Caco-2 (cell line): ENCODE results near the gene ZBTB16. TPM values are rescaled to one million over a fixed set of nuclear protein-coding genes. Genes with fewer than 3 reads are reported as not detected.

Experiments
- BruUV-seq: library from RNA; stranded (reverse); fragments of 400-500 nt; replicated peaks from 2 replicates; lab custom pipeline; 2021; lab: Mats Ljungman, UMichigan
- CTCF ChIA-PET: fragments of 300-600 bp; sonication (Branson Sonifier 250); formaldehyde crosslinking; loops from one replicate; lab custom pipeline; 2022; ENCODE audit warnings: antibody characterized with exemption; lab: Charles Lee
- POLR2A ChIA-PET: fragments of 300-600 bp; sonication (Branson Sonifier 250); formaldehyde crosslinking; loops from one replicate; lab custom pipeline; 2022; ENCODE audit warnings: antibody characterized with exemption; lab: Charles Lee
- DNase-seq, 2 experiments: peaks; one replicate each; pipeline versions ENCODE4 v3.0.0 to v3.0.0-alpha.2; 2020 to 2022
- H3K27me3 ChIP-seq: replicated peaks from 2 replicates; pipeline ENCODE4 v1.6.0; 2011; ENCODE audit warnings: low read length; ENCODE audit not compliant: control insufficient read depth, insufficient read depth
- H3K36me3 ChIP-seq: 2 replicates; pipeline ENCODE4 v1.5.1; 2011; ENCODE audit warnings: low read length; ENCODE audit not compliant: control insufficient read depth, insufficient read depth
- H3K4me1 ChIP-seq: fragments of 250-450 bp; sonication (Bioruptor Pico); 2 replicates; pipeline ENCODE4 v1.5.1; 2020; ENCODE audit warnings: mild to moderate bottlenecking
- H3K4me3 ChIP-seq: 2 replicates; pipeline ENCODE4 v1.5.1; 2011; ENCODE audit warnings: low read depth, mild to moderate bottlenecking, control low read depth, low read length
- H3K9me3 ChIP-seq: fragments of 250-450 bp; sonication (Bioruptor Pico); 2 replicates; pipeline ENCODE4 v1.5.1; 2020; ENCODE audit warnings: mild to moderate bottlenecking, moderate library complexity
- H3K27ac Mint-ChIP-seq: one replicate; pipeline ENCODE4 v1.8.0; 2022; ENCODE audit warnings: mixed read lengths; ENCODE audit not compliant: unreplicated experiment
- H3K27me3 Mint-ChIP-seq: one replicate; pipeline ENCODE4 v1.8.0; 2022; ENCODE audit warnings: mixed read lengths; ENCODE audit not compliant: insufficient read depth, unreplicated experiment
- H3K36me3 Mint-ChIP-seq: one replicate; pipeline ENCODE4 v1.8.0; 2022; ENCODE audit warnings: mild to moderate bottlenecking, mixed read lengths; ENCODE audit not compliant: insufficient read depth, unreplicated experiment
- H3K4me1 Mint-ChIP-seq: one replicate; pipeline ENCODE4 v1.8.0; 2022; ENCODE audit warnings: low read depth, mixed read lengths; ENCODE audit not compliant: unreplicated experiment
- H3K4me3 Mint-ChIP-seq: one replicate; pipeline ENCODE4 v1.8.0; 2022; ENCODE audit warnings: mild to moderate bottlenecking, moderate library complexity, mixed read lengths; ENCODE audit not compliant: unreplicated experiment
- H3K9me3 Mint-ChIP-seq: one replicate; pipeline ENCODE4 v1.8.0; 2022; ENCODE audit warnings: mixed read lengths; ENCODE audit not compliant: unreplicated experiment
- intact Hi-C: fragments of 100-400 bp; cut with micrococcal nuclease; formaldehyde crosslinking; loops from one replicate; pipeline ENCODE4 v1.10.0; 2022; ENCODE audit not compliant: unreplicated experiment
- total RNA-seq: library from RNA; stranded (reverse); gene quantifications from 2 replicates; pipeline ENCODE4 v1.2.3, GENCODE V29; 2022
- TF ChIP-seq, protein P1 (sequence below), 2 experiments: fragments of 200-600 bp in 1 of 2; IDR thresholded peaks; 1 replicate in 1 of 2; 2 replicates in 1 of 2; pipeline versions ENCODE4 v1.5.1 to v1.8.0; 2011 to 2022; ENCODE audit warnings: antibody characterized with exemption in 1 of 2, control low read depth in 1 of 2, inconsistent platforms in 1 of 2, low read depth in 1 of 2, low read length in 1 of 2, mild to moderate bottlenecking in 1 of 2, moderate library complexity in 1 of 2; ENCODE audit not compliant: insufficient read depth in 1 of 2, severe bottlenecking in 1 of 2, unreplicated experiment in 1 of 2

Gene ZBTB16
- total RNA-seq, 1 experiment from 2014 or later: 12.7 TPM

DNA sequence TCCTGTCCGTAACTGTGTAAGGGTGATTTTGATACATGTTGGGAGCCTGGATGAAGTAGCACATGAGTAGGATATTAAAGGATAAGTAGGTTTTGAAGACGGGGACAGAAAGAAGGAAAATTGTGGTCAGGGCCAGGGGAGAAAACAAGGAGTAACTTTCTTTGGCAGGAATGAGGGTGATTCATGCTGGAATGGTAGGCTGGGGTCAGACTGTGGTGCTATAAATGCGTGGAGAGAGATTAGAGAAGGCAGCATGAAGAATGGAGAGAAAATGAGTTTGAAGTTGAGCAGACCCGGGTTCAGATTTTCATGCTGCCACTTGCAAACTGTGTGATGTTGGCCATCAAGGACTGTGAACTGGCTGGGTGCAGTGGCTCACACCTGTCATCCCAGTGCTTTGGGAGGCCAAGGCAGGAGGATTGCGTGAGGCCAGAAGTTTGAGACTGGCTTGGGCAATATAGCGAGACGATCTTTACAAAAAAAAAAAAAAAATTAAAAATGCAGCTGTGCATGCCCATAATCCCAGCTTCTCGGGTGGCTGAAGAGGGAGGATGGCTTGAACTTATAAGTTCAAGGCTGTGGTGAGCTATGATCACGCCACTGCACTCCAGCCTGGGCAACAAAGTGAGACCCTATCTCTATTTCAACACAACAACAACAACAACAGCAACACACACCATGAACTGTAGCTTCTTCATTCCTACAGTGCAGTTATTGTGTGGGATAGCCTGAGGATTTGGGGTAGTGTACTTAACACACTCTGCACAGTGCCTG is 22.3 kb downstream of the ZBTB16 start:
- Mint-ChIP-seq H3K4me3 (no peak overlapping the region), H3K9me3 (no peaks in the 10 kb centered on the region), H3K27ac (no peak overlapping the region), H3K27me3 (no peaks in the 10 kb centered on the region), H3K4me1 (peaks cover 62% of the 10 kb centered on the region), H3K36me3 (peaks cover 6% of the 10 kb centered on the region)
- CTCF ChIA-PET: interaction anchor here (0.7 to 1.0 kb wide), 3 partner anchors 18 to 103 kb away, joined by 3 read pairs; no protein-coding TSS in a partner anchor
- TF ChIP-seq, protein P1, sequence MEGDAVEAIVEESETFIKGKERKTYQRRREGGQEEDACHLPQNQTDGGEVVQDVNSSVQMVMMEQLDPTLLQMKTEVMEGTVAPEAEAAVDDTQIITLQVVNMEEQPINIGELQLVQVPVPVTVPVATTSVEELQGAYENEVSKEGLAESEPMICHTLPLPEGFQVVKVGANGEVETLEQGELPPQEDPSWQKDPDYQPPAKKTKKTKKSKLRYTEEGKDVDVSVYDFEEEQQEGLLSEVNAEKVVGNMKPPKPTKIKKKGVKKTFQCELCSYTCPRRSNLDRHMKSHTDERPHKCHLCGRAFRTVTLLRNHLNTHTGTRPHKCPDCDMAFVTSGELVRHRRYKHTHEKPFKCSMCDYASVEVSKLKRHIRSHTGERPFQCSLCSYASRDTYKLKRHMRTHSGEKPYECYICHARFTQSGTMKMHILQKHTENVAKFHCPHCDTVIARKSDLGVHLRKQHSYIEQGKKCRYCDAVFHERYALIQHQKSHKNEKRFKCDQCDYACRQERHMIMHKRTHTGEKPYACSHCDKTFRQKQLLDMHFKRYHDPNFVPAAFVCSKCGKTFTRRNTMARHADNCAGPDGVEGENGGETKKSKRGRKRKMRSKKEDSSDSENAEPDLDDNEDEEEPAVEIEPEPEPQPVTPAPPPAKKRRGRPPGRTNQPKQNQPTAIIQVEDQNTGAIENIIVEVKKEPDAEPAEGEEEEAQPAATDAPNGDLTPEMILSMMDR (IDR thresholded peaks at IDR 0.05; ENCODE audit: insufficient read depth in 1 of 2, low read depth in 1 of 2, low read length in 1 of 2, severe bottlenecking in 1 of 2, unreplicated experiment in 1 of 2): no peak
- H3K4me1 ChIP-seq: peaks cover 82% of the 10 kb centered on the region
- POLR2A ChIA-PET: no interaction called here
- intact Hi-C loops: no loop called here
- no peaks in the 10 kb centered on the region for H3K9me3 ChIP-seq
- BruUV-seq: no TSS peak
- no peak for DNase-seq
- H3K27me3 ChIP-seq: no peaks in the 10 kb centered on the region
- no peak overlapping the region for H3K4me3 ChIP-seq
- no peaks in the 10 kb centered on the region for H3K36me3 ChIP-seq

- no TSS peak for BruUV-seq
- Mint-ChIP-seq H3K4me1 (peaks cover 62% of the 10 kb centered on the region), H3K27me3 (no peaks in the 10 kb centered on the region), H3K36me3 (peaks cover 3% of the 10 kb centered on the region), H3K27ac (no peak overlapping the region), H3K9me3 (no peaks in the 10 kb centered on the region), H3K4me3 (no peak overlapping the region)
- Histone ChIP-seq H3K36me3 (no peaks in the 10 kb centered on the region), H3K9me3 (no peaks in the 10 kb centered on the region), H3K27me3 (no peaks in the 10 kb centered on the region), H3K4me1 (peaks cover 76% of the 10 kb centered on the region), H3K4me3 (no peak overlapping the region)
- ChIA-PET POLR2A (no interaction called here), CTCF (interaction anchor here (0.7 to 1.0 kb wide), 2 partner anchors 17 to 102 kb away, joined by 3 read pairs; no protein-coding TSS in a partner anchor)
- peak in 1 of 2 experiments; percentile 47 for DNase-seq
- TF ChIP-seq, protein P1 (IDR thresholded peaks at IDR 0.05; ENCODE audit: insufficient read depth in 1 of 2, low read depth in 1 of 2, low read length in 1 of 2, severe bottlenecking in 1 of 2, unreplicated experiment in 1 of 2): no peak
- intact Hi-C loops: no loop called here
Measured at GRCh38 chr11:114082415-114082748, 22.9 kb downstream of the ZBTB16 start.

- Histone ChIP-seq H3K36me3 (no peaks in the 10 kb centered on the region), H3K9me3 (no peaks in the 10 kb centered on the region), H3K4me3 (no peak overlapping the region), H3K27me3 (no peaks in the 10 kb centered on the region), H3K4me1 (peaks cover 72% of the 10 kb centered on the region)
- Mint-ChIP-seq H3K9me3 (no peaks in the 10 kb centered on the region), H3K36me3 (no peaks in the 10 kb centered on the region), H3K27ac (no peak overlapping the region), H3K4me3 (no peak overlapping the region), H3K4me1 (peaks cover 61% of the 10 kb centered on the region), H3K27me3 (no peaks in the 10 kb centered on the region)
- intact Hi-C loops: no loop called here
- BruUV-seq: no TSS peak
- ChIA-PET CTCF (interaction anchor here (1.0 kb wide), 1 partner anchor 17 kb away, joined by 3 read pairs; no protein-coding TSS in a partner anchor), POLR2A (no interaction called here)
- no peak for DNase-seq
- TF ChIP-seq, protein P1 (IDR thresholded peaks at IDR 0.05; ENCODE audit: insufficient read depth in 1 of 2, low read depth in 1 of 2, low read length in 1 of 2, severe bottlenecking in 1 of 2, unreplicated experiment in 1 of 2): no peak
Measured at GRCh38 chr11:114082767-114083181, 23.3 kb downstream of the ZBTB16 start.
